ENCODE measurements around the gene SMOC2. TPM values are rescaled to one million over a fixed set of nuclear protein-coding genes. Genes with fewer than 3 reads are reported as not detected.

Gene SMOC2
- total and polyA plus RNA-seq, 8 donors, result 7.1 to 18.8 (median 9.5) TPM

DNA sequence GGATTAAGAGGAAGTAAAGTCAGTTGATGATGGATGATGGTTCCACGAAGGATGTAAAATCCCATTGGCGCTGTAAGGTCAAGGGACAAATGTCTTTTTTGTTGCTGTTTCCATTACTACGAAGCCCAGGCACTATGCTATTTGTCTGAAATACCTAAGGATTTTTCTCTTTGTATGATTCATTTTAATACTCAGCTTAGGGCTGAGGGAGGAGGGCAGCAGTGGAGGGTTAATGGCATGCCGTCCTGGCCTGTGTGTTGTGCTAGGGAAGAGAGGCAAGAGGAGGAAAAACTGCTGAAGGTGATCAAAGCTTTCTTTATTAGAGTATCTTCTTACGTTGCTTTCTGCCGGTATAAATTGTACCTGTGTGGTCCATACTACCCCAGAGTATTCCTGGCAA is 6.5 kb upstream of the SMOC2 start:
- no peak overlapping the region for H3K4me3 ChIP-seq
- intact Hi-C loops (cut with DNase I), result no loop called here
- H3K36me3 ChIP-seq, result no peaks in the 10 kb centered on the region
- H3K4me1 ChIP-seq, result no peaks in the 10 kb centered on the region
- no peak for ATAC-seq
- no peaks in the 10 kb centered on the region for H3K9me3 ChIP-seq
- DNase-seq, result no peak
- peaks cover 0 to 58% of the 10 kb centered on the region in 2 donors for H3K27me3 ChIP-seq
- TF ChIP-seq CTCF (IDR thresholded peaks at IDR 0.05), result no peak
- no peak overlapping the region for H3K27ac ChIP-seq

GRCh38 chr6:168437751-168438150 is 3.2 kb upstream of the SMOC2 start:
- no peak overlapping the region for H3K4me3 ChIP-seq
- ATAC-seq (no peak), DNase-seq (no peak)
- no peaks in the 10 kb centered on the region for H3K9me3 ChIP-seq
- no peak for TF ChIP-seq CTCF (IDR thresholded peaks at IDR 0.05)
- H3K27me3 ChIP-seq, result peaks cover 29 to 75% of the 10 kb centered on the region in 2 donors
- peaks cover 8 to 9% of the 10 kb centered on the region in 2 donors for H3K4me1 ChIP-seq
- H3K27ac ChIP-seq, result no peak overlapping the region
- H3K36me3 ChIP-seq, result no peaks in the 10 kb centered on the region
- intact Hi-C loops (cut with DNase I), result no loop called here

DNA sequence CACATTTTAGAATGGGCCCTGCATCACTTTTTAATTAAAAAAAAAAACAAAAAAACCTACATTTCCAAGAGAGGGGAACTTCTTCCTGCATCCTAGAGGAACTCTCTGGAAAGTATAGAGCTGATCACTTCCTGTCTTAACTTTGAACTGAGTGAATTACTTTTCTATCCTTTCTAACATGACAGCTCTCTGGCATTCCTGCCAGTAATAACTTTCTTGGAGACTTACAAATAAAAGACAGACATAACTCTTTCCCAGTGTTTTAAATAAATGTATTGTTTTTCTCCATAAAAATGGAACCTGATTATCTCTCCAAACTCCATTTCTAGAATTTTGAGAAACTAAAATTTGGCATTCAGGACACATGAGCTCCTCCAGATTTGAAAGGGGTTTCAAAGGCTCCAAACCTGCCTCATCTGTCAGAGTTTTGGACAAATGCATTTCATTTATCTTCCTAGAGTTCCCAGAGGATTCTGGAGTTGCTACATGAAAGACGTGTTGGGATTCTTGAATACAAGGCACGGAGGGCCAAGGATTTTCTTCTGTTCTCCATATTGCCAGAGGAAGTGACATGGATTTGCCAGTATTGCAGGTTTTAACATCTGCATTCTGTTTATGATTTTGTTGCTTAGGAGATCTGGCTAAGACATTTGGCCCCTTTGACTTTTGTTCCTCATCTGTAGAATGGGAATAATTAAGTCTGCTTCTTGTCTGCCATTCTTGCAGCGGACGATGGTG is 2.0 kb upstream of the SMOC2 start:
- TF ChIP-seq CTCF (IDR thresholded peaks at IDR 0.05), result no peak
- intact Hi-C loops (cut with DNase I), result no loop called here
- peaks cover 37 to 79% of the 10 kb centered on the region in 2 donors for H3K27me3 ChIP-seq
- no peaks in the 10 kb centered on the region for H3K36me3 ChIP-seq
- ATAC-seq (no peak), DNase-seq (no peak)
- no peaks in the 10 kb centered on the region for H3K9me3 ChIP-seq
- no peak overlapping the region for H3K27ac ChIP-seq
- H3K4me1 ChIP-seq, result peaks cover 8 to 9% of the 10 kb centered on the region in 2 donors
- no peak overlapping the region for H3K4me3 ChIP-seq

- H3K4me1 ChIP-seq, result peaks cover 8 to 9% of the 10 kb centered on the region in 2 donors
- H3K9me3 ChIP-seq, result no peaks in the 10 kb centered on the region
- TF ChIP-seq CTCF (IDR thresholded peaks at IDR 0.05), result no peak
- no peaks in the 10 kb centered on the region for H3K36me3 ChIP-seq
- ATAC-seq (peak; percentile 12), DNase-seq (no peak)
- no peak overlapping the region for H3K4me3 ChIP-seq
- peaks cover 37 to 81% of the 10 kb centered on the region in 2 donors for H3K27me3 ChIP-seq
- intact Hi-C loops (cut with DNase I), result no loop called here
- no peak overlapping the region for H3K27ac ChIP-seq
These were observed 1.1 kb upstream of the SMOC2 start for GRCh38 chr6:168439794-168440450.
